Measurements from ENCODE around the gene CACNA1C. TPM values are rescaled to one million over a fixed set of nuclear protein-coding genes. Genes with fewer than 3 reads are reported as not detected.

CACNA1C gene
- total RNA-seq, 4 donors from 2014 or later, result 2.9 to 5.3 (median 4.3) TPM

- TF ChIP-seq CTCF (IDR thresholded peaks at IDR 0.05; ENCODE audit: low read depth), result no peak
Measured at GRCh38 chr12:2187195-2187945, 134.6 kb downstream of the CACNA1C start.

- TF ChIP-seq CTCF (IDR thresholded peaks at IDR 0.05; ENCODE audit: low read depth), result no peak
Measured at GRCh38 chr12:2190085-2190484, 137.3 kb downstream of the CACNA1C start.

GRCh38 chr12:2190896-2191533 is 138.2 kb downstream of the CACNA1C start:
- TF ChIP-seq CTCF (IDR thresholded peaks at IDR 0.05; ENCODE audit: low read depth), result no peak

- TF ChIP-seq CTCF (IDR thresholded peaks at IDR 0.05; ENCODE audit: low read depth), result no peak
Measured at GRCh38 chr12:2191534-2192153, 138.9 kb downstream of the CACNA1C start.

- no peak for TF ChIP-seq CTCF (IDR thresholded peaks at IDR 0.05; ENCODE audit: low read depth)
Measured at GRCh38 chr12:2192231-2192630, 139.4 kb downstream of the CACNA1C start.

GRCh38 chr12:2194060-2194459 is 141.3 kb downstream of the CACNA1C start:
- no peak for TF ChIP-seq CTCF (IDR thresholded peaks at IDR 0.05; ENCODE audit: low read depth)

- no peak for TF ChIP-seq CTCF (IDR thresholded peaks at IDR 0.05; ENCODE audit: low read depth)
Measured at GRCh38 chr12:2194571-2194970, 141.8 kb downstream of the CACNA1C start.
